AG09319 (cell line): ENCODE measurements around the gene ERC1.
"Not testable (repeated sequence)": the region's sequence is repeated elsewhere in the genome, so short reads cannot be mapped to it uniquely, and the experiment has no call there.

Source experiments
- DNase-seq: peaks from one replicate; pipeline ENCODE4 v3.0.0-alpha.2; 2010; ENCODE audit warnings: low read depth; ENCODE audit errors: extremely low read depth
- CTCF ChIP-seq: IDR thresholded peaks from 2 replicates; pipeline ENCODE4 v1.5.1; 2011; ENCODE audit warnings: low read depth, mild to moderate bottlenecking, inconsistent platforms, low read length, moderate library complexity

Gene ERC1

DNA sequence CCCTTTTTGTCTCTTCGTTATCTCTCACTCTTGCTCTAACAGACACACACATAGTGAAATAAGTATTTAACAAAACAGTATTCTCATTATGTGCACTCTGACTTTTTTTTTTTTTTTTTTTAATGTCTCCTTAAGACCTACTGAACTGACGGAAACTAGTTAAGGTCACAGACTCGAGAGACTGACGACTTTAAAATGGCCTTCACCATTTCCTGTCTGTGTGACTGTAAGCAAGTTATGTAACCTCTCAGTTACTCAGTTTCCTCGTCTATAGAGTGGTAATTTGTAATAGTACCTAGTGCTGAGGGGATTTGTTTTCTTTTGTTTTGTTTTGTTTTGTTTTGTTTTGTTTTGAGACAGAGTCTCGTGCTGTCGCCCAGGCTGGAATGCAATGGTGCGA is 318.6 kb downstream of the ERC1 start:
- no peak for DNase-seq
- no peak for TF ChIP-seq CTCF

DNA sequence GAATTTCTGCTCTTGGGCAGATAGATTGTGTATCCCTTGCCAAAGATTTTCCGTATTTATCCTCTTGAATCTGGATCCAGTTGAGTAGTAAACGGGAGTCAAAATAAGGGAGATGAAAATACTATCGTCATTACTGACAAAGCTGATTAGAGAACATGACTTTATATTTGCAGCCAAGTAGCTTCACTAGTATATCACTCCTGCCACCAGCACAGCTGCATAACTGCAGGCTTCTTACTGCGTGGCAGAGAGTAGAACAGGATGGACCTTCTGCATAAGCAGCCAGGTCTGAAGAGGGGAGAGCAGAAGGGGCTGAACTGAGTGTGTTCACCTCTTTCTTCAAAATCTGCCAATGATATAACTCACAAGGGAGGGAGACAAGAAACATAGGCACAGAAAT is 319.6 kb downstream of the ERC1 start:
- no peak for TF ChIP-seq CTCF
- no peak for DNase-seq

DNA sequence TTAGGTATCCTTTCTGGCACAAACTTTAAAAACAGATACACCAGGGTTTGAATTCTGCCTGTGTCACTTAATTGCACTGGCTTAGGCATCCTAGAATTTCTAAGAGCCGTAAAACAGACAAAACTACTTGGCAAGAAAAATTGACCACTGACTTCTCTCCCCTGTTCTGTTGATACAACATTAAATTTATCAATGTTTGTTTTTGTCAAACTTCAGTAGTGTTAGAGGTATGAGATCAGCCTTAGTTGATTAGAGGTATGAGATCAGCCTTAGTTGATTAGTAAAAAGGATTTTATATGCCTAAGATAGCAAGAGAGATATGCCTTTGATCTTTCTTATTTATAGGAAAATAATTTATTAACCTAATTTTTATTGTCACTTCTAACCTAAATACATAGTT is 320.1 kb downstream of the ERC1 start:
- no peak for DNase-seq
- no peak for TF ChIP-seq CTCF

GRCh38 chr12:1313906-1314305 is 322.9 kb downstream of the ERC1 start:
- no peak for TF ChIP-seq CTCF
- no peak for DNase-seq

DNA sequence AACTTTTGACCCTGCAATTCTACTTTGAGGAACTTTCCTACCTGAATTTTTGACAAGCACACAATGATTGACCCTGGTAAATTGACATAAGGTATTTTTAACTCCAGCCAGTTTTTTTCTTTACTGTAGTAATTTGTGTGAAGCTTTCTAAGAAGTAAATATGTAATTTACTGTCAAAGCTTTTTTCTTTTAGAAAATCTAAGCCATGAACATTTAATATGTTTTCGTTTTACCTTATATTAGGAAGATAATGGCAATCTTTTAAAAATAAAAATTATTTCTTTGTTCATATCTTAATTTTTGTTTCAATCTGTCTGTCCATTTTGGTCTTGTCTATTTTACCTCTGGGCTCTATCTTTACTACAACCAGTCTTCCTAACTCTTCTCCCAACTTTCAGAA is 323.5 kb downstream of the ERC1 start:
- TF ChIP-seq CTCF: no peak
- no peak for DNase-seq

DNA sequence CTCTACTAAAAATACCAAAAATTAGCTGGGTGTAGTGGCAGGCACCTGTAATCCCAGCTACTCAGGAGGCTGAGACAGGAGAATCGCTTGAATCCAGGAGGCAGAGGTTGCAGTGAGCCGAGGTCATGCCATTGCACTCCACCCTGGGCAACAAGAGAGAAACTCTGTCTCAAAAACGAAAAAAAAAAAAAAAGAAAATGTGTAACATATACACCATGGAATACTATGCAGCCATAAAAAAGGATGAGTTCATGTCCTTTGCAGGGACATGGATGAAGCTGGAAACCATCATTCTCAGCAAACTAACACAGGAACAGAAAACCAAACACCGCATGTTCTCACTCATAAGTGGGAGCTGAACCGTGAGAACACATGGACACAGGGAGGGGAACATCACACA is 326.0 kb downstream of the ERC1 start:
- not testable (repeated sequence) for DNase-seq

- TF ChIP-seq CTCF: no peak
- DNase-seq: peak; percentile 35
These were observed 327.5 kb downstream of the ERC1 start for GRCh38 chr12:1318327-1319031.

DNA sequence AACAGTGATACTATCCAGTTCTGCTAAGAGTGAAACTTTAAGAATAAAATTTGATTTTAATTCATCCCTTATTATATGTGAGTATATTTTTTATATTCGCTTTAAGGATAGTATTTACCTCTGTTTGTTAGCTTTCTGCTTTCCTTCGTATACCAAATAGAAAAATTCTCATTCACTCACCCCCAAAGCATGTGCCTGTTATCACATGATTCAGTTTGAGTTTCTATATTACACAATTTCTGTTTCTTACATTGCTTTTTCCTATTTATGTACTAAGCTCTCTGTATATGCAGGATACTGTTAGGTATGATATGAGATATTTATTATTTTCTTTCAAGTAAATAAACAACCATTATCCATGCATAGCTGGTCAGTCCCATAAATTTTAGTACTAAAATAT is 328.2 kb downstream of the ERC1 start:
- no peak for TF ChIP-seq CTCF
- no peak for DNase-seq
